Measurements from ENCODE around the gene LY86. TPM values are rescaled to one million over a fixed set of nuclear protein-coding genes. Genes with fewer than 3 reads are reported as not detected.

The LY86 gene
- polyA plus RNA-seq, 1 donor from 2014 or later, result not detected

DNA sequence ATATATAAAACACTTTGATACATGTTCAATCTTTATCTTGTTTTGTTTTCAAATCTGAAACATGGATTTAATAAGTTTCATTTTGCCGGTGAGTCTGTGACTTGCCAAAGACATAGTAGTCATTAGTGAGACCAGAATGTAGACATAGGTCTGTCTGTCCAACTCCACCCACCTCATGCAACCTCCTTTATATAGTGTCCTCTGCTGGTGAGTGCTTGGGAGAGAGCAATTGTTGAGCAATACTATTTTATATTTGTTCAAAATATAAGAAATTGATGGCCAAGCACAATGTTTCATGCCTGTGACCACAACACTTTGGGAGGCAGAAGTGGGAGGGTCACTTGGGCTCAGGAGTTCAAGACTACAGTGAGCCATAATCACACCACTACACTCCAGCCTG, 10.8 kb upstream of the LY86 start:
- Histone ChIP-seq H3K79me2 (replicated peaks; ENCODE audit: insufficient read depth, low read length) (no peaks in the 10 kb centered on the region), H3K9me2 (ENCODE audit: insufficient read depth, low read length) (no peaks in the 10 kb centered on the region), H3K36me3 (ENCODE audit: insufficient read depth, low read length) (no peaks in the 10 kb centered on the region), H2AFZ (ENCODE audit: low read depth, low read length) (no peak overlapping the region), H3K27ac (ENCODE audit: low read length) (no peak overlapping the region), H3F3A (ENCODE audit: insufficient read depth, low read length, poor library complexity, severe bottlenecking) (no peaks in the 10 kb centered on the region), H3K4me2 (ENCODE audit: low read length) (no peak overlapping the region), H4K20me1 (ENCODE audit: insufficient read depth) (no peaks in the 10 kb centered on the region), H3K27me3 (ENCODE audit: insufficient read depth, low read depth, low read length) (no peaks in the 10 kb centered on the region), H3K4me3 (ENCODE audit: low read length) (no peak overlapping the region), H3K9me3 (ENCODE audit: low read length) (peaks cover 9% of the 10 kb centered on the region), H3K9ac (ENCODE audit: low read length) (no peak overlapping the region)
- no peak for TF ChIP-seq MXI1 (conservative IDR thresholded peaks at IDR 0.05; ENCODE audit: poor library complexity, severe bottlenecking)
- no peak for TF ChIP-seq EP300 (conservative IDR thresholded peaks at IDR 0.05; ENCODE audit: poor library complexity, severe bottlenecking)
- no peak for TF ChIP-seq CTCF (IDR thresholded peaks at IDR 0.05; ENCODE audit: poor library complexity, severe bottlenecking)
- no peak for TF ChIP-seq EZH2 (IDR thresholded peaks at IDR 0.05; ENCODE audit: borderline replicate concordance, insufficient read depth, low read length, poor library complexity, severe bottlenecking)

- H3K36me3 ChIP-seq (ENCODE audit: insufficient read depth, low read length), result no peaks in the 10 kb centered on the region
- H3K27me3 ChIP-seq (ENCODE audit: insufficient read depth, low read depth, low read length), result no peaks in the 10 kb centered on the region
- H3K9me3 ChIP-seq (ENCODE audit: low read length), result peaks cover 9% of the 10 kb centered on the region
- no peaks in the 10 kb centered on the region for H4K20me1 ChIP-seq (ENCODE audit: insufficient read depth)
- TF ChIP-seq CTCF (IDR thresholded peaks at IDR 0.05; ENCODE audit: poor library complexity, severe bottlenecking), result no peak
- no peak for TF ChIP-seq TAF1 (IDR thresholded peaks at IDR 0.05; ENCODE audit: low read depth)
- no peak for TF ChIP-seq EP300 (conservative IDR thresholded peaks at IDR 0.05; ENCODE audit: poor library complexity, severe bottlenecking)
- no peak for TF ChIP-seq RAD21 (conservative IDR thresholded peaks at IDR 0.05)
- TF ChIP-seq POLR2AphosphoS5 (IDR thresholded peaks at IDR 0.05), result no peak
- TF ChIP-seq MXI1 (conservative IDR thresholded peaks at IDR 0.05; ENCODE audit: poor library complexity, severe bottlenecking), result no peak
- no peak for TF ChIP-seq EZH2 (IDR thresholded peaks at IDR 0.05; ENCODE audit: borderline replicate concordance, insufficient read depth, low read length, poor library complexity, severe bottlenecking)
- no peak for TF ChIP-seq SMC3 (conservative IDR thresholded peaks at IDR 0.05; ENCODE audit: poor library complexity)
- no peak for TF ChIP-seq REST (IDR thresholded peaks at IDR 0.05; ENCODE audit: borderline replicate concordance)
- H3K9me2 ChIP-seq (ENCODE audit: insufficient read depth, low read length), result no peaks in the 10 kb centered on the region
- H3K9ac ChIP-seq (ENCODE audit: low read length), result no peak overlapping the region
- H3K4me3 ChIP-seq (ENCODE audit: low read length), result no peak overlapping the region
- H3K27ac ChIP-seq (ENCODE audit: low read length), result no peak overlapping the region
- no peaks in the 10 kb centered on the region for H3K79me2 ChIP-seq (replicated peaks; ENCODE audit: insufficient read depth, low read length)
- no peaks in the 10 kb centered on the region for H3F3A ChIP-seq (ENCODE audit: insufficient read depth, low read length, poor library complexity, severe bottlenecking)
- H3K4me2 ChIP-seq (ENCODE audit: low read length), result no peak overlapping the region
- H2AFZ ChIP-seq (ENCODE audit: low read depth, low read length), result no peak overlapping the region
Measured at GRCh38 chr6:6579281-6579680, 9.2 kb upstream of the LY86 start.

All from neural cell (in vitro differentiated cells).